Neural progenitor cell (in vitro differentiated cells): Measurements from ENCODE around the gene MEGF9. TPM values are rescaled to one million over a fixed set of nuclear protein-coding genes. Genes with fewer than 3 reads are reported as not detected.
A peak's percentile ranks its signal among the peaks of the same experiment; 100 is the strongest.

Source experiments
- DNase-seq: peaks from one replicate; pipeline ENCODE4 v3.0.0-alpha.2; 2016; ENCODE audit warnings: low spot score
- H2AFZ ChIP-seq: fragments of 200-600 bp; sonication (generic); replicated peaks from 2 replicates; pipeline ENCODE4 v1.6.1; 2016; ENCODE audit warnings: antibody characterized with exemption
- H3F3A ChIP-seq: fragments of 200-600 bp; sonication (generic); 2 replicates; pipeline ENCODE4 v1.6.1; 2016; ENCODE audit warnings: antibody characterized with exemption, low read depth
- H3K27ac ChIP-seq: fragments of 200-600 bp; sonication (generic); 2 replicates; pipeline ENCODE4 v1.5.1; 2016; ENCODE audit warnings: mild to moderate bottlenecking
- H3K27me3 ChIP-seq: fragments of 200-600 bp; sonication (generic); 2 replicates; pipeline ENCODE4 v1.6.1; 2016; ENCODE audit warnings: mild to moderate bottlenecking, moderate library complexity
- H3K36me3 ChIP-seq: fragments of 200-600 bp; sonication (generic); 2 replicates; pipeline ENCODE4 v1.5.1; 2016
- H3K4me1 ChIP-seq: fragments of 200-600 bp; sonication (generic); 2 replicates; pipeline ENCODE4 v1.6.1; 2016; ENCODE audit warnings: mixed run types
- H3K4me2 ChIP-seq: fragments of 200-600 bp; sonication (generic); 2 replicates; pipeline ENCODE4 v1.6.1; 2016
- H3K4me3 ChIP-seq: fragments of 200-600 bp; sonication (generic); 2 replicates; pipeline ENCODE4 v1.5.1; 2016
- H3K79me2 ChIP-seq: fragments of 200-600 bp; sonication (generic); 2 replicates; pipeline ENCODE4 v1.6.1; 2016; ENCODE audit warnings: low read depth
- H3K9ac ChIP-seq: fragments of 200-600 bp; sonication (generic); 2 replicates; pipeline ENCODE4 v1.6.1; 2016
- H3K9me3 ChIP-seq: fragments of 200-600 bp; sonication (generic); 2 replicates; pipeline ENCODE4 v1.5.1; 2016; ENCODE audit warnings: low read depth
- H4K20me1 ChIP-seq: fragments of 200-600 bp; sonication (generic); 2 replicates; pipeline ENCODE4 v1.6.1; 2016; ENCODE audit warnings: low read depth
- H3K27ac Mint-ChIP-seq: 3 replicates; pipeline ENCODE4 v1.8.0; 2021; ENCODE audit warnings: mixed read lengths
- H3K27me3 Mint-ChIP-seq: 2 replicates; pipeline ENCODE4 v1.8.0; 2022; ENCODE audit warnings: low read depth, mild to moderate bottlenecking, inconsistent platforms, moderate library complexity, mixed read lengths; ENCODE audit not compliant: insufficient read depth
- H3K36me3 Mint-ChIP-seq: 3 replicates; pipeline ENCODE4 v1.8.0; 2021; ENCODE audit warnings: mixed read lengths
- H3K4me1 Mint-ChIP-seq: 3 replicates; pipeline ENCODE4 v1.8.0; 2021; ENCODE audit warnings: mixed read lengths
- H3K4me3 Mint-ChIP-seq: 3 replicates; pipeline ENCODE4 v1.8.0; 2021; ENCODE audit warnings: mild to moderate bottlenecking, moderate library complexity, mixed read lengths
- H3K9me3 Mint-ChIP-seq: 3 replicates; pipeline ENCODE4 v1.8.0; 2020; ENCODE audit warnings: mixed read lengths
- CTCF ChIP-seq: fragments of 200-600 bp; sonication (generic); IDR thresholded peaks from 2 replicates; pipeline ENCODE4 v1.5.1; 2017; ENCODE audit warnings: antibody characterized with exemption, mild to moderate bottlenecking
- EZH2 ChIP-seq: fragments of 200-600 bp; sonication (generic); IDR thresholded peaks from 2 replicates; pipeline ENCODE4 v1.6.1; 2017; ENCODE audit warnings: antibody characterized with exemption, mild to moderate bottlenecking, moderate library complexity
- EZH2phosphoT487 ChIP-seq: fragments of 200-600 bp; sonication (generic); IDR thresholded peaks from 2 replicates; pipeline ENCODE4 v1.6.1; 2017; ENCODE audit warnings: antibody characterized with exemption
- total RNA-seq: library from RNA; depleted of rRNA; stranded (reverse); fragments of >200 nt; gene quantifications from 2 replicates; pipeline ENCODE4 v1.2.3, GENCODE V29; 2015; ENCODE audit warnings: low replicate concordance

MEGF9 gene
- total RNA-seq, 1 donor from 2014 or later = 6.2 TPM

GRCh38 chr9:120733190-120733589, 18.9 kb upstream of the MEGF9 start:
- no peak overlapping the region for H3K27ac ChIP-seq
- H3K4me2 ChIP-seq = no peak overlapping the region
- H3K27me3 ChIP-seq = no peaks in the 10 kb centered on the region
- peaks cover 12% of the 10 kb centered on the region for H3K4me1 ChIP-seq
- no peak overlapping the region for H2AFZ ChIP-seq
- H3K9ac ChIP-seq = no peak overlapping the region
- H4K20me1 ChIP-seq = no peaks in the 10 kb centered on the region
- no peaks in the 10 kb centered on the region for H3K36me3 ChIP-seq
- DNase-seq = no peak
- Mint-ChIP-seq H3K9me3 (no peaks in the 10 kb centered on the region), H3K27ac (no peak overlapping the region), H3K4me1 (peaks cover 22% of the 10 kb centered on the region), H3K4me3 (no peak overlapping the region), H3K36me3 (no peaks in the 10 kb centered on the region), H3K27me3 (peaks cover 5% of the 10 kb centered on the region)
- no peak overlapping the region for H3K4me3 ChIP-seq
- TF ChIP-seq EZH2phosphoT487 (no peak), CTCF (no peak), EZH2 (no peak)
- peaks cover 17% of the 10 kb centered on the region for H3F3A ChIP-seq
- H3K79me2 ChIP-seq = no peaks in the 10 kb centered on the region
- no peaks in the 10 kb centered on the region for H3K9me3 ChIP-seq

GRCh38 chr9:120730654-120731514, 16.6 kb upstream of the MEGF9 start:
- Mint-ChIP-seq H3K4me1 (peaks cover 22% of the 10 kb centered on the region), H3K9me3 (no peaks in the 10 kb centered on the region), H3K27me3 (peaks cover 7% of the 10 kb centered on the region), H3K36me3 (no peaks in the 10 kb centered on the region), H3K4me3 (no peak overlapping the region), H3K27ac (peak overlapping the region; percentile 70)
- H3F3A ChIP-seq = peaks cover 17% of the 10 kb centered on the region
- peak overlapping the region; percentile 57 for H3K4me2 ChIP-seq
- no peak overlapping the region for H3K9ac ChIP-seq
- no peaks in the 10 kb centered on the region for H4K20me1 ChIP-seq
- H3K79me2 ChIP-seq = no peaks in the 10 kb centered on the region
- H3K27me3 ChIP-seq = no peaks in the 10 kb centered on the region
- TF ChIP-seq EZH2phosphoT487 (no peak), EZH2 (no peak), CTCF (no peak)
- H3K9me3 ChIP-seq = no peaks in the 10 kb centered on the region
- H3K4me3 ChIP-seq = no peak overlapping the region
- no peak overlapping the region for H2AFZ ChIP-seq
- DNase-seq = peak; percentile 75
- H3K36me3 ChIP-seq = no peaks in the 10 kb centered on the region
- peaks cover 12% of the 10 kb centered on the region for H3K4me1 ChIP-seq
- no peak overlapping the region for H3K27ac ChIP-seq

GRCh38 chr9:120729791-120730241, 15.5 kb upstream of the MEGF9 start:
- Mint-ChIP-seq H3K4me3 (no peak overlapping the region), H3K4me1 (peaks cover 22% of the 10 kb centered on the region), H3K27me3 (peaks cover 7% of the 10 kb centered on the region), H3K36me3 (no peaks in the 10 kb centered on the region), H3K9me3 (no peaks in the 10 kb centered on the region), H3K27ac (peak overlapping the region; percentile 57)
- Histone ChIP-seq H3K4me2 (no peak overlapping the region), H2AFZ (no peak overlapping the region), H3K79me2 (no peaks in the 10 kb centered on the region), H3K4me3 (no peak overlapping the region), H3F3A (peaks cover 17% of the 10 kb centered on the region), H3K36me3 (no peaks in the 10 kb centered on the region), H4K20me1 (no peaks in the 10 kb centered on the region), H3K4me1 (peaks cover 12% of the 10 kb centered on the region), H3K9me3 (no peaks in the 10 kb centered on the region), H3K27me3 (no peaks in the 10 kb centered on the region), H3K27ac (no peak overlapping the region), H3K9ac (no peak overlapping the region)
- DNase-seq = peak; percentile 41
- TF ChIP-seq EZH2phosphoT487 (no peak), CTCF (peak; percentile 46), EZH2 (no peak)
